Right cardiac atrium (tissue), 5 donors: ENCODE measurements around the gene FLRT1. TPM values are rescaled to one million over a fixed set of nuclear protein-coding genes. Genes with fewer than 3 reads are reported as not detected.

Experiments
- ATAC-seq, 2 donors: fragments of 200-7000 bp; cut with Tn5 transposase; one replicate each; pipeline versions ENCODE4 v1.8.0 to v1.9.1; 2020; ENCODE audit warnings: moderate library complexity in 2 of 2, mild to moderate bottlenecking in 1 of 2
- DNase-seq, 3 donors: peaks; one replicate each; pipeline ENCODE4 v3.0.0-alpha.2; 2020
- H3K27ac ChIP-seq: one replicate; pipeline ENCODE4 v1.5.1; 2013; ENCODE audit warnings: mild to moderate bottlenecking, low read length, control low read depth, moderate library complexity
- H3K27me3 ChIP-seq: one replicate; pipeline ENCODE4 v1.6.1; 2013; ENCODE audit not compliant: control insufficient read depth, insufficient read depth
- H3K4me1 ChIP-seq: one replicate; pipeline ENCODE4 v1.6.1; 2013; ENCODE audit warnings: low read length; ENCODE audit not compliant: control insufficient read depth, insufficient read depth
- H3K4me3 ChIP-seq: one replicate; pipeline ENCODE4 v1.5.1; 2013; ENCODE audit warnings: low read length, control low read depth
- H3K9me3 ChIP-seq: one replicate; pipeline ENCODE4 v1.6.1; 2013; ENCODE audit warnings: low read length; ENCODE audit not compliant: control insufficient read depth
- WGBS: extraction: QIAGEN DNeasy Blood & Tissue Kit; methylation state at CpG from one replicate; pipeline ENCODE4 v1.1.7; 2013; 5-methylcytosine and 5-hydroxymethylcytosine counted together
- intact Hi-C, 4 donors: fragments of 100-400 bp; cut with DNase I; formaldehyde crosslinking; loops; one replicate each; pipeline versions ENCODE4 v1.11.0 to v1.14.0; 2022 to 2023
- polyA plus RNA-seq: library from polyadenylated mRNA; stranded (reverse); fragments of 200-250 nt; gene quantifications from one replicate; pipeline ENCODE4 v1.2.3, GENCODE V29; 2013
- total RNA-seq, 4 donors: library from RNA; stranded (reverse); fragmentation: NEBNext Ultra II Directional; extraction: Animal tissue kit (Norgen Biotek cat#: 25700); gene quantifications; one replicate each; pipeline ENCODE4 v1.2.1, GENCODE V29; 2021
- donor health status: healthy with polysubstance abuse.
- donor health status: DM: no; HTN: yes; CAD: no.
- donor health status: DM: no; HTN: no; CAD: no.
- donor health status: DM: no; HTN: yes; CAD: no; lungs with severe emphysema.
- donor health status: DM: yes; HTN: yes; CAD: no.

FLRT1 gene
- total and polyA plus RNA-seq, 5 donors, result 0.92 to 2.0 (median 1.6) TPM

DNA sequence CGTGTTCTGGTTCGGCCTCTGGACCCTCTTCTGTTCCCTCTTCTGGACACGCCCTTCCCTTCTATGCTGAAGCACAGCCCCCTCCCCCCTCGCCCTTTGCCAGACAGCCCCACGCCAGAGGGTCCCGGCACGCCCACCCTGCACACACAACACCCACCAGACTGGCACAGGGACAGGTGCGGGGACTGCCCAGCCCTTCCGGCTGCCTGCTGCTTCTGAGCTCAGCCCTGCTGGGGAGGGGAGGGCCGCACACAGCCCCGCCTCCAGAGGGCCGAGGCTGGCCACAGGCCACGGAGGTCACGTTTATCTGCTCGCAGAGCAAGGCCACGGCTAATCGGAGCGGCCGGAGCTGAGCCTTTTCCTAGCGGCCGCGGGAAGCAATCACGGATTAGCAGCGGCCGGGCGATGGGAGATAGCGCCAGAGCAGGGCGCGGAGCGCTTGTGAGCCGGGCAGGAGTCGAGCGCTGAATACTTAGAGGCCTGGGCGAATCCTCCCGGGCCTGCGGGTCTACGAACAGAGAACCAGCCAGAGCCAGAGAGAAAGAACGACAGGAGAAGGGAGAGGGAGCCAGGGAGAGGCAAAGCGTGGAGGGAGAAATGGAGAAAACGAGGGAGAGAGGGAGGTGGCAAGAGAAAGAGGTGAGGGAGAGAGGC is 28.0 kb upstream of the FLRT1 start:
- peak; percentile 90 to 92 for ATAC-seq
- Histone ChIP-seq H3K4me3 (peak overlapping the region; percentile 21), H3K9me3 (no peaks in the 10 kb centered on the region), H3K27ac (no peak overlapping the region), H3K4me1 (peaks cover 4% of the 10 kb centered on the region), H3K27me3 (no peaks in the 10 kb centered on the region)
- whole genome bisulfite sequencing, result 3% methylated on average over 40 of the region's 40 CpGs
- DNase-seq, result peak; percentile 89 to 96 (median 95)
- intact Hi-C loops, result no loop called here

DNA sequence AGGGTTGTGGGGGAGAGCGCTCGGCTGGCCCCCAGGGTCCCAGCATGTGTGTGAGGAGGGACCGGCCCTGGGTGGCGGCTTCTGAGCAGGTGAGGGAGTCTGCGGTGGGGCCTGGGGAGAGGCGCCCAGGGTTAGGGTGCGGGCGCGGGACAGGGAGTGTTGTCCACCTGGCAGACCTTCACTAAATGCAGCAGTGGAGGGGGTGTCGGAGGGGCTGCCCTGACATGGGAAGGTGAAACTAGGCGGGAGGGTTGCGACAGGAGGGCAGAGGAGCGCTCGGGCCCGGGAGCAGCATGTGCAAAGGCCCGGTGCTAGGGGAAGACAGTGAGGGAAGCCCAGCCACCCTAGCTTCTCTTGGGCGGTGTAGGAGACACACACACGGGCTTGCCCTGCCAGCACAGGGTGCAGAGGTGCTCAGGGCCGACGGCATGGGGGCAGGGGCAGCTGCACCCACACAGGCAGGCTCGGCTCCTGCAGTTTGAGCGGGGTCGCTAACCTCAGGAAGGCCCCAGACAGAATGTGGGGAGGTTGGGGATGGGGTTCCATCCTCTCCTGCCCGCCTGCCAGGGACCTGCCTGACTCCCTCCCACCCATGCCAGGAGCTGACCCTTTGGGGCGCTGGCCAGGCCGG is 27.3 kb upstream of the FLRT1 start:
- intact Hi-C loops, result no loop called here
- Histone ChIP-seq H3K4me3 (no peak overlapping the region), H3K9me3 (no peaks in the 10 kb centered on the region), H3K4me1 (peaks cover 4% of the 10 kb centered on the region), H3K27me3 (no peaks in the 10 kb centered on the region), H3K27ac (no peak overlapping the region)
- ATAC-seq, result no peak
- no peak for DNase-seq
- WGBS, result 93% methylated on average over 26 of the region's 26 CpGs

DNA sequence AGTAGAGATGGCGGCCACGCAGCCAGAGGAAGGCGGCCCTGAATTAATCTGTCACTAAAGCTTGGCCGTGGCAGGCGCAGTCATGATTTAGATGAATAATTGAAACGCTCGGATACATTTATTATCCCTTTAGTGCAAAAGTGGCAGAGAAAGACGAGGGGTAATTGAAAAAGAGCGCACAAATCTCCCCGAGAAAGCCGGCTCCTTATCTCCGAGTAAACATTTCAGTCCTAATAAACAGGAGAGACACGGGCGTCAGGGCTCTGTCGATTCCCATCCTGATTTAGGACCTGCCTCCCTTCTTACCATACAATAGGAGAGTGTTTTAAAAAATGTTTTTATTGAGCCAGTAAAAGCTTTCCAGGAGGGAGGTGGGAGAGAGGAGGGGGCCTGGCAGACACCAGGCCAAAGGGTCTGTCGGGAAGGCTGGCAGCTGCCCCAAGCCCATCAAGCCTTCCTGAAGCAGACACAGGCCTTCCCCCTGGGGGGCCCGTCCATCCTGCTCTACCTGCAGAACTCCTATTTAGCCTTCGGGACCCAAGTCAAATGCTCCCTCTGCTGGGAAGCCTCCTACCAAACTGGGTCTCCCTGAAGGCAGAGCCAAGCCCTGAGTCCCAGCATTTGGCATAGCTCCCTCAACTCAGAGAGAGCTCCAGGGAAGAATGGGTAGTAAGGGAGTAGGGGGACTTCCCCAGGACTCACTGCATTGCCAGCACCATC is 26.7 kb upstream of the FLRT1 start:
- 93% methylated on average over 18 of the region's 18 CpGs for whole genome bisulfite sequencing
- no peaks in the 10 kb centered on the region for H3K9me3 ChIP-seq
- no peak overlapping the region for H3K27ac ChIP-seq
- intact Hi-C loops, result no loop called here
- H3K4me1 ChIP-seq, result peaks cover 4% of the 10 kb centered on the region
- no peak overlapping the region for H3K4me3 ChIP-seq
- ATAC-seq (no peak), DNase-seq (no peak)
- no peaks in the 10 kb centered on the region for H3K27me3 ChIP-seq

DNA sequence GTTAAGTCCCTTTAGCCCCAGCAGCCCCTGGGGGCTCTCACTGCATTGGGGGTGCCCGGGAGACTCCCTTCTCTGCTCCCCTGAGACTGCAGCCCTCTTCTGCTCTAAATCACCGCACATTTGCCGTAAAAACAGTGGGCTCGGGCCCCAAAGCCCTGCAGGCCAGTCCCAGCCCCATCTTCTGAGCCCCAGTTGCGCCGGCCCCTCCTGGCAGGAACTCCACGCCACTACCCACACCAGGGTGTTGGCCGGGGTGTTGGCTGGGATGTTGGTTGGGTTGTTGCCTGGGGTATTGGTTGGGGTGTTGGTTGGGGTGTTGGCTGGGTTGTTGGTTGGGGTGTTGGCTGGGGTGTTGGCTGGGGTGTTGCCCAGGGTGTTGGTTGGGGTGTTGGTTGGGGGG is 26.0 kb upstream of the FLRT1 start:
- Histone ChIP-seq H3K27ac (no peak overlapping the region), H3K4me1 (peaks cover 4% of the 10 kb centered on the region), H3K4me3 (no peak overlapping the region), H3K9me3 (no peaks in the 10 kb centered on the region), H3K27me3 (no peaks in the 10 kb centered on the region)
- no peak for DNase-seq
- ATAC-seq, result no peak
- intact Hi-C loops, result no loop called here
- WGBS, result 98% methylated on average over 8 of the region's 8 CpGs

DNA sequence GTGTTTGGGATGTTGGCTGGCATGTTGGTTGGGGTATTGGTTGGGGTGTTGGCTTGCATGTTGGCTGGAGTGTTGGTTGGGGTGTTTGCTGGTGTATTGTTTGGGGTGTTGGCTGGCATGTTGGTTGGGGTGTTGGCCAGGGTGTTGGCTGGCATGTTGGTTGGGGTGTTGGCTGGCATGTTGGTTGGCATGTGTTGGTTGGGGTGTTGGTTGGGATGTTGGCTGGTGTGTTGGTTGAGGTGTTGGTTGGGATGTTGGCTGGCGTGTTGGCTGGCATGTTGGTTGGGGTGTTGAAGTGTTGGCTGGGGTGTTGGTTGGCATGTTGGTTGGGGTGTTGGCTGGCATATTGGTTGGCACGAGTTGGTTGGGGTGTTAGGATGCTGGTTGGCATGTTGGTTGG is 24.9 kb upstream of the FLRT1 start:
- DNase-seq, result no peak
- Histone ChIP-seq H3K4me1 (peaks cover 4% of the 10 kb centered on the region), H3K27ac (no peak overlapping the region), H3K9me3 (no peaks in the 10 kb centered on the region), H3K4me3 (no peak overlapping the region), H3K27me3 (no peaks in the 10 kb centered on the region)
- WGBS, result 95% methylated on average over 2 of the region's 2 CpGs
- ATAC-seq, result no peak
- intact Hi-C loops, result no loop called here

DNA sequence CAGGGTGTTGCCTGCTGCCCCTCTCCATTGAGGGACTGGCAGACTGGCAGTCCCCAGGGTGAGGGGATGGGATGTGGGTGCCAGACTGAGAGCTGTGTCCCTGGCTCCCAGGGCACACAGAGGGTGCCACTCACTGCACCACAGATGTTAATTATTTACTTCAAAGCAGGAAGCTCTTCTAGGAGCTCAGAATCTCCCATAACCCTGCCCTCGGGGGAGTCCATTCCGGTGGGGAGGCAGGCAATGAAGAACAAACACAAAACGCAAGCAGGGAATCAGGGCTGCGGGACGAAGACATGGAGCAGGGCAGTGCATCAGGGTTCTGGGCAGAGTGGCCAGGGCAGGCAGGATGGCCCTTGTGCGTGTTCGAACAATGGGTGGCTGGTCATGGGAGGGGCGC is 24.4 kb upstream of the FLRT1 start:
- no peaks in the 10 kb centered on the region for H3K9me3 ChIP-seq
- 93% methylated on average over 8 of the region's 8 CpGs for WGBS
- H3K27me3 ChIP-seq, result no peaks in the 10 kb centered on the region
- intact Hi-C loops, result no loop called here
- no peak overlapping the region for H3K4me3 ChIP-seq
- ATAC-seq (no peak), DNase-seq (no peak)
- H3K27ac ChIP-seq, result no peak overlapping the region
- peaks cover 4% of the 10 kb centered on the region for H3K4me1 ChIP-seq

DNA sequence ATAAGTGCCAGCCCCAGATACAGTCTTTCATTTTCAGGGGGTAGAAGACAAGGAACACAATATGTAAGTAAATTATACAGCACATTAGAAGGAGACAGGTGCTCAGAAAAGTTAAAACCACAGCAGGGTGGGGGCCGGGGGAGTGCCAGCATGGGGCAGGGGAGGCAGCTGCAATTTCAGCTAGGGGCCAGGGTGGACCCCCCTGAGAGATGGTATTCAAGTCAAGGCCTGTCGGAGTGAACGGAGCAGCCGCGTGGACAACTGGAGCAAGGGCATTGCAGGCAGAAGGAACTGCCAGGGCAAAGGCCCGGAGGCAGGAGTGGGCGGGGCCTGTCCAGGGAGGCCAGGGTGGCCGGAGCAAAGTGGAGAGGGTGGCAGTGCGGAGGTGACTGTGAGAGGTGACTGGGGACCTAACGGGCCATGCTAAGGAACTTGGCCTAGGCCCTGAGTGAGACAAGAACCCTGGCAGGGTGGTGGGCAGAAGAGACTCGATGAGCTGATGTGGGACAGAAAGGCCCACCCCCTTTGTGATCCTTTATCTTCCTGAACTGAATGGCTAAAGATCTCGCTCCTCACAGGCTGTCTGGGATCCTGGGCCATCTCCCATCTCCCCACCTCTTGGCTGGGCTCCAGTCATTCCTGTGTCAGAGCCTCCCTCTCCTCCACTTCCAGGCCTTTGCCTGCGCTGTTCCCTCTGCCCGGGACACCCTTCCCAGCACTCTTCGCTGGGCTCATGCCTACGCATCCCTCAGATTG is 22.4 kb upstream of the FLRT1 start:
- Histone ChIP-seq H3K27ac (no peak overlapping the region), H3K4me1 (no peaks in the 10 kb centered on the region), H3K9me3 (no peaks in the 10 kb centered on the region), H3K4me3 (no peak overlapping the region), H3K27me3 (no peaks in the 10 kb centered on the region)
- intact Hi-C loops, result no loop called here
- DNase-seq (no peak), ATAC-seq (no peak)
- 93% methylated on average over 16 of the region's 16 CpGs for WGBS

DNA sequence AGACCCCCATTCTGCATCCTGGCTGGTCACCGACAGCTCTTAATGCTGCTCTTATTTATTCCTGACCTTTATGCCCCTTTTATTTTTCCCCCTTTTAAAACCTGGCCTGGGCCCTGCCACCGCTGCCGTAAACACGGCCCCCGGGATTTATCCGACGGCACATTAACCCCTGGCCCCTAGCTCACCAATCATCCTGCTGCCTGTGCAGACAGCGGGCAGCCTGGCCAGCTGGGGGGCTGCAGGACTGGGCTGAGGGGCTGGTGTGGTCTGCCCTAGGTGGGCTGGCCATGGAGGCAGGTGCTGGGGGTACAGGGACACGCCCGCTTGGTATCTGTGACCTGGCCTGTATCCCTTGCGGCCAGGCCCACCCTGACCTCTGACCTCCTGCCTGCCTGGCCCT is 21.4 kb upstream of the FLRT1 start:
- no peaks in the 10 kb centered on the region for H3K27me3 ChIP-seq
- WGBS, result 90% methylated on average over 11 of the region's 11 CpGs
- ATAC-seq, result no peak
- no peaks in the 10 kb centered on the region for H3K4me1 ChIP-seq
- H3K9me3 ChIP-seq, result no peaks in the 10 kb centered on the region
- no peak overlapping the region for H3K27ac ChIP-seq
- intact Hi-C loops, result no loop called here
- H3K4me3 ChIP-seq, result no peak overlapping the region
- DNase-seq, result no peak

DNA sequence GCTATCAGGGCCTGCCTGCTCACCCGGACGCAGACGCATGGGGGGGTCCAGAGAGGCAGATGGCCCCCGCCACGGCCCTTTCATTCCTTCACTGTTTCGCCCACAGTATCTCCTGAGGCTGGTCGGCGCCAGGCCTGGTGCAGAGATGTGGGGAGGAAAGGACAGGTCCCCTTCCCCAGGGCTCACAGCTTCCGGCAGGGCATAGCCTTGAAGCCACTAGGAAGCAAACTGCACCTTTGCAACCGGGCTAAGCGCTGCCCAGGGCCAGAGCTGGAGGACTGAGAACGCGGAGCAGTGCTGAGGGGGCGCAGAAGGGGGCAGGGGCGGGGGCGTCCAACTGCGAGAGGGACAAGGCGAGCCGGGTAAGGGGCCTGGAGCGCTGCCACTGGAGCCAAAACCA is 20.2 kb upstream of the FLRT1 start:
- whole genome bisulfite sequencing, result 86% methylated on average over 20 of the region's 20 CpGs
- H3K4me3 ChIP-seq, result no peak overlapping the region
- no peak for ATAC-seq
- intact Hi-C loops, result no loop called here
- DNase-seq, result no peak
- no peaks in the 10 kb centered on the region for H3K27me3 ChIP-seq
- no peaks in the 10 kb centered on the region for H3K9me3 ChIP-seq
- no peak overlapping the region for H3K27ac ChIP-seq
- no peaks in the 10 kb centered on the region for H3K4me1 ChIP-seq

DNA sequence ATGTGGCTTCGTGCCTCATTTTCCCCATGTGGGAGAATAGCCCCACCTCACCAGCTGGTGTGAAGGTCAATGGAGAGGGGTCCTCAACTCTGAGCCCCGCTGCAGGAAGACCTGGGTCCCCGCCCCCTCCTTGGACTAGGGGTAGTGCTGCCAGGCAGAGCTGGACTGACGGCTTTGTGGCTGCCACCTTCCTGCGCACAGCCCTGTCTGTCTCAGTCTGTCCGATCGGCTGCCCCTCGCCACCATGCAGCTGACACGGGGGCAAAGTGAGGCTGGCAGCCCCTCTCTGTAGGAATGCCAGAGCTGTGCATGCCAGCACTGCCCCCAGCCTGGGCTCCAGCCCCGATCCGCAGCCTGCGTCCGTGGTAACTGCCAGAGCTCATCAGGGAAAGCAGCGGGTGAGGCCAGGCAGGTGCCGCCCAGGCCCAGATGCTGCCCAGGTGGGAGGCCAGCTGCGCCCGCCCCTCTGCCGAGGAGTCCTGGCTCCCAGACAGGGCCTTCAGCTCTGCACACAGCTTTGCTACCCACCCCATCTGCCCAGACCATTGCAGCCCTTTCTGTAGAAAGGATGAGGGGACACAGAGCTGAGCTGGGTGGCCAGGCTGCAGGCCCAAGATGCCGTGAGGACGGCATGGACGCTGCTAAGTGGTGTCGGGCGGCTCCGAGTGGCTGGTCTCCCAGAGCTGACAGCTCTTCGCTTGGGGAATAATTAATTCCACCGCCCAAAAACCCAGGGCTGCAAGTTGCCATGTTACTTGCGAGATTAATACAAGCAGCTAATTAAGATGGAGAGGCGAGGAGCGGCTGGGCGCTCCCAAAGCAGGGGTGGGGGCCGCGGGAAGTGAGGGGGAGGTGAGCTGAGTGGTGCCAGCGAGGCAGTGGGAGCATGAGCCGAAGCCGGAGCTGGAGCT is 19.5 kb upstream of the FLRT1 start:
- Histone ChIP-seq H3K4me3 (no peak overlapping the region), H3K27ac (no peak overlapping the region), H3K9me3 (no peaks in the 10 kb centered on the region), H3K27me3 (no peaks in the 10 kb centered on the region), H3K4me1 (no peaks in the 10 kb centered on the region)
- WGBS, result 92% methylated on average over 35 of the region's 35 CpGs
- DNase-seq (no peak), ATAC-seq (no peak)
- intact Hi-C loops, result no loop called here
